RPMI7951 (cell line): Measurements from ENCODE around the gene TSNAXIP1. TPM values are rescaled to one million over a fixed set of nuclear protein-coding genes. Genes with fewer than 3 reads are reported as not detected.

Experiments used
- DNase-seq: peaks from one replicate; pipeline ENCODE4 v3.0.0-alpha.2; 2012; ENCODE audit warnings: low read depth
- total RNA-seq: library from RNA; depleted of rRNA; stranded (reverse); fragments of >200 nt; shearing (Covaris generic); gene quantifications from 2 replicates; pipeline ENCODE4 v1.2.3, GENCODE V29; 2014; rRNA removed

TSNAXIP1 gene, protein sequence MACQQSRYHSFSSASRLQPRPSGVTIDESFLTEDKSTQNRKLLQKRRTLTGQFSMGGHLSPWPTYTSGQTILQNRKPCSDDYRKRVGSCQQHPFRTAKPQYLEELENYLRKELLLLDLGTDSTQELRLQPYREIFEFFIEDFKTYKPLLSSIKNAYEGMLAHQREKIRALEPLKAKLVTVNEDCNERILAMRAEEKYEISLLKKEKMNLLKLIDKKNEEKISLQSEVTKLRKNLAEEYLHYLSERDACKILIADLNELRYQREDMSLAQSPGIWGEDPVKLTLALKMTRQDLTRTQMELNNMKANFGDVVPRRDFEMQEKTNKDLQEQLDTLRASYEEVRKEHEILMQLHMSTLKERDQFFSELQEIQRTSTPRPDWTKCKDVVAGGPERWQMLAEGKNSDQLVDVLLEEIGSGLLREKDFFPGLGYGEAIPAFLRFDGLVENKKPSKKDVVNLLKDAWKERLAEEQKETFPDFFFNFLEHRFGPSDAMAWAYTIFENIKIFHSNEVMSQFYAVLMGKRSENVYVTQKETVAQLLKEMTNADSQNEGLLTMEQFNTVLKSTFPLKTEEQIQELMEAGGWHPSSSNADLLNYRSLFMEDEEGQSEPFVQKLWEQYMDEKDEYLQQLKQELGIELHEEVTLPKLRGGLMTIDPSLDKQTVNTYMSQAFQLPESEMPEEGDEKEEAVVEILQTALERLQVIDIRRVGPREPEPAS
- total RNA-seq = 0.49 TPM in 1 of 2 replicates, not detected in the other

- peak; percentile 99 for DNase-seq
Observed at GRCh38 chr16:67806428-67807147, at the start of gene TSNAXIP1, which contains the start of gene RANBP10. Gene TSNAXIP1, plus strand, starts transcription at chr16:67806889. Its CDS starts 261 bp downstream, at chr16:67807150. Gene RANBP10, minus strand, starts transcription at chr16:67806560. Its CDS starts 24 bp downstream, at chr16:67806536.

DNA sequence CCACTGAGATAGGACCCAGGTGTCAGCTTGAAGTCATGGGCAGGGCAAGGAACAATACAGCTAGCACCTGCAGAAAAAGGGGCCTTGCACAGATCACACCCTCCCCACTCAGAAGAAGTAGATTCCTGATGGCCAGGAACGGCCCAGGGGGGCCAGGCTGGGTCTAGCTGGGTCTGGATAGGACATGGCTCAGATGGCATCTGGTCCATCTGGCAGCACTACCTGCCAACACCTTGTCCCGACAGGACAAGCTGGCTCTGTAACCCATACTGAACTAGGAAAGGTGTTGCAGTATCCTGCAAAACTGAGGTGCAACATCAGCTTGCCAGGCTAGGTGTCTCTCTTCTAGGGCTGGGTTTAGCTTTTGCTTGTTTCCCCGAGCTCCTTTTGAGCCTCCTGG, 48.7 kb upstream of the TSNAXIP1 start:
- DNase-seq = no peak

- DNase-seq = no peak
Observed at GRCh38 chr16:67758966-67759365, 47.7 kb upstream of the TSNAXIP1 start.

DNA sequence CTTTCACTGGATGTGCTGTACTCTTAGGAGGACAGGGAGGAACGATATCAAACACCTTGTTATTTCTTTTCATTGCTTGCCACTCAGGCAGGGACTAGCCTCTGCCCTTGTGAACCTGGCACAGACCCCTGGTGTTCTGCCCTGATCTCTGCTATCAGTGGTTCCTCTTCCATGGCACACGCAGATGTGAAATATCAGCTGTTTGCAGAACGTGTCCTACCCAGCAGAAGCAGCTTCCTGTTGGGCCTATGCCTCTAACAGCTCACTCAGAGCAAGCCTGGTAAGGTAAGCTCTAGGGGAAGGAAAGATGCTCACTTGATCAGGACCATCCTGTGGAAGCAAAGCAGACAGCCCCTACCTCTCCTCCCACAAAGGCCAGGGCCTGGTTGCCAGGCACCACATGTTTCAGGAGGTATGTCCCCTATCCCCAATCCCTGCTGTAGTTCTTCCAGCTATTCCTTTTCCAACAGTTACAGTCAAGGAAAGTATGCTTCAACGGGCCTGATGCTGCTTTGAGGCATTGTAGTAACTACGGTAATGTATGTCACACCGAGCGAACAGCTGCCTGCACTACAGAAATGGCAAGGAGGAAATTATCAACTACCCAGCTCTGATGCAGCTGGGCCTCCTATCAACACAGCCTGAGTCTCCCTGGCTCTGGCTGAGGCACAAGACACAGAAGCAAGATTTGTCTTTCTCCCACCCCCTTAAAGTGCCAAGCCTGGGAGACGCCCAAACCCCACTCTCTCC, 46.3 kb upstream of the TSNAXIP1 start:
- no peak for DNase-seq

- no peak for DNase-seq
Observed at GRCh38 chr16:67760956-67761230, 45.8 kb upstream of the TSNAXIP1 start.

DNA sequence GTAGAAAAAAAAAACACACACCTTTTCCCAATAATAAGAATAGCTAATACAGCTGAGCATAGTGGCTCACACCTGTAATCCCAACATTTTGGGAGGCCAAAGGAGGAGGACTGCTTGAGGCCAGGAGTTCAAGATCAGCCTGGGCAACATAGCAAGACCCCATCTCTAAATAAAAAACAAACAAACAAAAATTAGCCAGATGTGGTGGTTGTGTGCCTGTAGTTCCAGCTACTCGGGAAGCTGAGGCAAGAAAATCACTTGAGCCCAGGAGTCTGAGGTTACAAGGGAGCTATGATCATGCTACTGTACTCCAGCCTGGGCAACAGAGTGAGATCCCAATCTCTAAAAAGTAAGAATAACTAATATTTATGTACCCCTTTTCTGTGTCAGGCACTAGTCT, 44.8 kb upstream of the TSNAXIP1 start:
- DNase-seq = no peak

- no peak for DNase-seq
Observed at GRCh38 chr16:67762385-67762784, 44.3 kb upstream of the TSNAXIP1 start.

- DNase-seq = no peak
Observed at GRCh38 chr16:67763066-67763465, 43.6 kb upstream of the TSNAXIP1 start.

GRCh38 chr16:67764158-67764667, 42.5 kb upstream of the TSNAXIP1 start:
- DNase-seq = no peak

- no peak for DNase-seq
Observed at GRCh38 chr16:67766291-67766690, 40.4 kb upstream of the TSNAXIP1 start.

- peak; percentile 63 for DNase-seq
Observed at GRCh38 chr16:67767953-67768352, 38.7 kb upstream of the TSNAXIP1 start.

DNA sequence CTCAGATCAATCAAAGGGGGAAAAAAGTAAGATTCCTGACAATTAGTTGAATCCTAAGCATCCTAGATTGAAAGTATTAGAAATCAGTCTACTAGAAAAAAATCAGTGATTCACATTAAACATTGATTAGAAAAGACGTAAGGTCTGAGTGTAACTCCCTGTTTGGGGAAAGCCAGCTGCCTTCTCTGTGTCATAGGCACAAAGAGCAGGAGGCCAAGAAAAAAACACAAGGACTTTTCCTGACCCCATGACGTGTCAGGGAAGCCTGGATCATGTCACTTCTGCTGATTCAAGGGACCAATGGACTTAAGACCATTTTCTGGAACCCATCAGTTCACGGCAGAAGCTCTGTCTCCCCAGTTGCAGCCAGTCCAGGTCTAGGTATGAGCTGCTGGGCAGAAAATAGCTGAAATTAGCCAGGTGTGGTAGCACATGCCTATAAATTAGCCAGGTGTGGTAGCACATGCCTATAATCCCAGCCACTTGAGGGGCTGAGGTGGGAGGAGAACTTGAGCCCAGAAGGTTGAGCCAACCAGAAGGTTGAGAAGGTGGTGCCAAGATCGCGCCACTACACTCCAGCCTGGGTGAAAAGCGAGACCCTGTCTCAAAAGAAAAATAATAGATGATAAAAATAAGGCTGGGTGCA, 36.2 kb upstream of the TSNAXIP1 start:
- no peak for DNase-seq

DNA sequence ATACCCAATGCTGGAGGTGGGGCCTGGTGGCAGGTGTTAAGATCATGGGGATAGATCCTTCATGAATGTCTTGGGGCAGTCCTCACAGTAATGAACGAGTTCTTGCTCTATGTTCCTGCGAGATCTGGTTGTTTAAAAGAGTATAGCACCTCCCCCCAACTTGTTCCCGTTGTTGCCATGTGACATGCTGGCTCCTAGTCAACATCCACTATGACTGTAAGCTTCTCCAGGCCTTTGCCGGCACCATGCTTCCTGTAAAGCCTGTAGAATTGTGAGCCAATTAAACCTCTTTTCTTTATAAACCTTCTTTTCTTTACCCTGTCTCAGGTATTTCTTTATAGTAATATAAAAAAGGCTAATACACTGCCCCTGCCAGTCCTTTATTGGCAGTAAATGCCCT, 33.6 kb upstream of the TSNAXIP1 start:
- no peak for DNase-seq

GRCh38 chr16:67773569-67774456, 32.9 kb upstream of the TSNAXIP1 start:
- DNase-seq = no peak

DNA sequence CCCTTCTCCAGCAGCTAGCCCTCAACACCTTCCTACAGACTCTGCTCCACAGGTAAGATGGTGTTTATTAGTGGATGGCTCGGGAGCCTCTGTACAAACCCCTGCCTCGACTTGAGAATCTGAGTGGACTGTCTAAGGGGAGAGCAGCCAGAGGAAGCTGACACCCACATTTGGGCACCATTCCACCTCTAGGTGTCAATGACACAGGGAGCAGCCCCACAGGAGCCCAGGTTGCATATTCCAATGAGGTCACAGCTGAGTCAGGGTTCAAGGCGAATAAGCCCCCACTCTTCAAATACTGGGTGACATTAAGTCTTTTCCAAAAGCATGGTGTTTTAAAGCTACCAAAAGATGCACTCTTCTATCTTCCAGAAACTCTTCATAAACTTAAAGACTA, 32.2 kb upstream of the TSNAXIP1 start:
- DNase-seq = no peak

GRCh38 chr16:67775273-67775672, 31.4 kb upstream of the TSNAXIP1 start:
- no peak for DNase-seq

DNA sequence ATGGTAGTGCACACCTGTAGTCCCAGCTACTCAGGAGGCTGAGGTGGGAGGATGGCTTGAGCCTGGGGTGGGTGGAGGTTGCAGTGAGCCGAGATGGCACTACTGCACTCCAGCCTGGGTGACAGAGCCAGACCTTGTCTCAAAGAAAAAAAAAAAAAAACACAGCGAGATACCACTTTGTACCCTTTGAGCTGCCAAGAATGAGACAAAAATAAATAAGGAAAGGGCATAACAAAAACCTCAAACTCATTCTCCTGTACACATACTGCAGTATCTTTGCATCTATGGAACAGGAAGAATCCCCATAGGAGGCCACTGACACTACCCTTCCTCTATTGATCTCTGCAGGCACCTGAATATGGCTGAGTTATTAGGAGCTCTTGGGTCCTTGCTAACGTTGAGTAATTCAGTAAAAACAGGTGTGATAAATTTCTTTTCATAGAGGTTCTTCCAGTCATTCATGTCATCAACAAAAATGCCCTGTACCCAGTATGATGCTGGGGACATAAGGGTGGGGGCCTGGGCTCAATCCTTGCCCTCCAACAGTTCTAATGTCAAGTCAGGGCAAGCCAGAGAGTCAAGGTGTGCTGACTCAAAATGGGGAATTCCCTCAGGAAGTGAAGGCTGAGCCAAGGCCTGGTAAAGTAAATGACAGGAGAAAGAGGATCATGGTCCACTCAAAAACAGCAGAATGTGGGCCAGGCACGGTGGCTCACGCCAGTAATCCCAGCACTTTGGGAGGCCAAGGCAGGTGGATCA, 27.3 kb upstream of the TSNAXIP1 start:
- DNase-seq = no peak

GRCh38 chr16:67780847-67781564, 25.7 kb upstream of the TSNAXIP1 start:
- no peak for DNase-seq

GRCh38 chr16:67781565-67781921, 25.1 kb upstream of the TSNAXIP1 start:
- DNase-seq = no peak
